NCI-H510A (cell line): ENCODE measurements around the gene MRPL54.

Experiments
- DNase-seq: peaks from one replicate; lab custom pipeline; 2025; lab: John Stamatoyannopoulos, UW

Gene MRPL54

DNA sequence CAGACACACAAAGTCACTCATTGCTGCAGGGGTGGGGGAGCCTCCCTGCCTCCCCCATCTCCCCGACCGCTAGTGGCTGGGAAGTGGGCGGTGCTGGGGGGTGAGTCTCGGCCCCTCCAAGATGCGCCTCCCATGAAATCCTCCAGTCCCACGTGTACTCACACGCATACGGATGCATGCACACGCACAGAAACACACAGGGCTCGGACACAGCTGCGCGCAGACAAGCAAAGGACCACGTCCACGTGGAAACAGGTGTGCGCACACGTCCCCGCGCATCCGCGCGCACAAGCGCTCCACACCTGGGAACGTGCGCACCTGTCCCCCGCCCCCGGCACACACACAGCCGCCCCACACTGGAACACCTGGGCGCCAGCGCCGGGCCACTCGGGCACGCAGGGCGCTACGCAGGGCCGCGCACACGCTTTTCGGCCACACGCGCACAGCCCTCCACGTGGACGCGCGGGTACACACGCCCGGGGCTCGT is 23.0 kb downstream of the MRPL54 start:
- DNase-seq = no peak

DNA sequence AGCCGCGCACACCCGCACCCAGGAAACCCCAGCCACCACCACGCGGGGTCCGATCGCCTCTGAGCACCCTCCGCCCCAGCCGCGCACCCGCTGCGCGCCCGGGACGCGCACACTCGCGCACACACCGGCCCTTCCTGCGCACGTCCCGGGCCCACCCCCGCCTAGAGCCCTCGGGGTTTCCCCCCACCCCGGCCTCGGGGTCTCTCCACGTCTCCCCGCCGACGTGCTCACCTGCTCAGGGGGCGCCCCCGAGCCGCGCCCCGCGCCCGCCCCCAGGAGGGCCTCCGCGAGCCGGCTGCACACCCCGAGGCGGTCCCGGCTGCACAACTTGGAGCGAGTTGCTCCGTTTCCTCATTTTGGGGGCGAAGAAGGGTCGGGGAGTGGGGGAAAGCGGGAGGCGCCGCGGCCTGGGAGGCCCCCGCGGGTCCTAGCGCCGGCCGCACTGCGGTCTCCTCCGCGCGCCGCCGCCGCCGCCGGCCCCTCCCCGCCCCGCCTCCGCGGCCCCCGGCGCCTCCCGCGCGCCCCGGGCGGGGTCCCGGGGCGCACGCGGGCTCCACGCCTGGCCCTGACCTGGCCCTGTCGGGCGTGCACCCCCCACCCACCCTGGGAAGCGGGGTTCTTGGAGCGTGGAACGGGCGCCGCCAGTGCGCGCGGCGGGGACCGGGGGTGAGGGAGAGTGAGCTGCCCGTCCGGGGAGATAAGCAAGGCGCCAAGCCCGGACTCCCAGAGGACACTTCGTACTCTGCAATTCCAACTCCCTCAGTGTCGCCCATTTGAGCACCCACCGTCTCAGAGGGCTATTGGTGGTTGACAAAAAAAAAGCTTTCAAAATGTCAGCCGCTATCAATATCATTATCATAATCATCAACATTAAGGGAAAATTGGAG is 23.7 kb downstream of the MRPL54 start, which contains the start of gene MATK:
Gene MATK, minus strand, starts transcription at position 444 of the 887 bp plus-strand sequence. CDS start 1,246 bp downstream, outside the sequence.
- DNase-seq = no peak

DNA sequence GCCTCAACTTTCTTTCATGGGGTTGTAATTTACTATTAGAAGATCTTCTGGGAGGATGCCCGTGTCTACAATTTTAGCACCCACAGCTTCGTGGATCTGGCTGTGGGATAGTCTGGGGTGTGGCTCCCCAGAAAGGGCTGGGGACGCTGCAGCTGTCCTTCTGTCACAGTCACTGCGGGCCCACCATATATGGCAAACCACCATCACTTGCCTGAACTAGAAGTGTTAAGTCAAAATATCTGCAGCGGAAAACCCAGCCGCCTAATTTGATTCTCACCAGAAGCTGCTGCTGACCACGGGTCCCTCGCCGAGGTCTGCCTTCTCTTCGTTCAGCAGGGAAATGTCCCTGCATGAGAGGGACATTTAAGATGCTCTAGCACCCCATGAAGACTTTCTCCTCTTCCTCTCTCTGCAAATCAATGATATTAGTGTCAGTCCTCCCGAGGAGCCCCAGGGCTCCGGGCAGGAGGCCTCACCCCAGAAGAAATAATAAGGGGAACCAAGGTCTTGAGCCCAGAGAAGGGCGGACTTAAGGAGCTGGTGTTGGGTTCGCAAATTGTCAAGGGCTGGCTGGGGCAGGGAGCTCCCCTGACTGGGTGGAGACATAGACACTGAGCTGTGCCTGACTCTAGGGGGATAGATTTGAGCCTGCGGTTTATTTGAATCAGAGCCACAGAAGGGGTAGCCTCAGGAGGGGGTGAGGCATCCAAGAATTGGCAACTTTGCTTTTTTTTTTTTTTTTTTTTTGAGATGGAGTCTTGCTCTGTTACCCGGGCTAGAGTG is 26.7 kb downstream of the MRPL54 start:
- DNase-seq = no peak

DNA sequence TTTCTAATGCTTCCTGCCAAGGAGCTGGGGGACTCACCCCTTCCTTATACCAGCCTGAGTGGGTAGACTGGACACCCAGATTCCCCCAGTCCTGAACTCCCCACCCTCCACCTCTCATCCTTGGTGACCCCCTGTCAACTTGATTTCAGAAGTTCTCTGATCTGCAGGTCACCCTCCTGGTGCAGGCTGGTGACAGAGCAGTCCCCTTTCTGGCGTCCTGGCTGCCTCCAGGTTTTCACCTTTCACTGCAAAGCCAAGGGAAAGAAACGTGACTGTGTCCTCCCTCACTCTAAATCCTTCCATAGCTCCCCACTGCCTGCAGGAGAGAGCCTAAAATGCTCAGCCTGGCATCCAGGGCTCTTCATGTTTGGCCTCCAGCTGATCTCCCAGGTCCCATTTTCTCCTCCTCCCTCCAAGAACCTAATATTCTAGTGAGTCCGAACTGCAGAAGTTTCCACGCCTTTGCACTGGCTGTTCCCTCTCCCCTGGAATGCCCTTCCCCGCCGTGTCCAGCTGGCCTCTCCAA is 27.8 kb downstream of the MRPL54 start:
- DNase-seq = no peak

DNA sequence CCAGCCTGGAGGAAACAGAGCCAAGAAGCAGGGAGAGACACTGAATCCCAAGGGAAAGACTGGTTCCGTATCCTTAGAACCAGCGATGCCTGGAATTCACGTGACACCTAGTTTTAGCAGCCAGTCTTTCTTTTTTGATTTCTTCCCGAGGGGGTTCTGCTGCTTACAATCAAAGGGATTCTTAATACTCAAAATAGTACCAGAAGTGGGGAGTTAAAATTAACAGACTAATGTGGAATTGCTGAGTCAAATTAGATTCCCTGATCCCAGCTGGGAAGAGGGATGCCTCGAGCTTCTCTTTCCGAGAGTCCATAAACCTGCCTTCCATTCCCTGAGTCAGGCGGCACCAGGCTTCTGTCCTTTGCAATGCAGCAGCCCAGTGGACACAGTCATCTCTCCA is 28.5 kb downstream of the MRPL54 start:
- DNase-seq = no peak

DNA sequence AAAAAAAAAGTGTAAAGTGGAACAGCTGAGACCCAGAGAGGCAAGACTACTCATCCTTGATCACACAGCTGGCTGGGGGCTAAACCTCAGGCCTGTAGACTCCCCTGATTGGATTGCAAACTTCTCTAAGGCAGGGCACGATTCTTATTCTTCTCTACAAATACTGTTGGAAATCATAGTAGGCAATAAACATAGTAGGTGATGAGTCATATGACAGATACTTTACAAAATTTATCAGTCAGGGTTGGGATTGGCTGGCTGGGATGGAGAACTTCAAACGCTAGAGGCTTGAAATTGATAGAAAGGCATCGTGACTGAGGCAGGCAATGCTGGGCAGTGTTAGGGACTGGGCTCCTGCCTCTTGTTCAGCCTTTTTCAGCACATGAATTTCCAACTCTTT is 29.6 kb downstream of the MRPL54 start:
- DNase-seq = no peak

DNA sequence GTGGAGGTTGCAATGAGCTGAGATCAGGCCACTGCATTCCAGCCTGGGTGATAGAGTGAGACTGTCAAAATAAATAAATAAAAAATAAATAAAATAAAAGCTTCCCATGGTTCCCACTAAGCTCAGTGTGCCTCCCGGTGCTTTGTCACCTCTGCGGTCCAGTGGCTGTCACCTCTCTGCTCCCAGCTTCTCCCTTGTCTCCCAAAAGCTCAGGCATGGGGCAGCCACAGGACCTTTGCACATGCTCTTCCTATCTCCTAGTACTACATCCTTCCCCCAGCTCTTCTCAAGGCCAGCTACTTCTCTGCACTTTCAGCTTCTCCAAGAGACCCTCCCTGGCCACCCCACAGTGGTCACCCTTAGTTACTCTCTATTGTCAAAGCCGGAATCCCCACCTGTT is 31.3 kb downstream of the MRPL54 start:
- no peak for DNase-seq

DNA sequence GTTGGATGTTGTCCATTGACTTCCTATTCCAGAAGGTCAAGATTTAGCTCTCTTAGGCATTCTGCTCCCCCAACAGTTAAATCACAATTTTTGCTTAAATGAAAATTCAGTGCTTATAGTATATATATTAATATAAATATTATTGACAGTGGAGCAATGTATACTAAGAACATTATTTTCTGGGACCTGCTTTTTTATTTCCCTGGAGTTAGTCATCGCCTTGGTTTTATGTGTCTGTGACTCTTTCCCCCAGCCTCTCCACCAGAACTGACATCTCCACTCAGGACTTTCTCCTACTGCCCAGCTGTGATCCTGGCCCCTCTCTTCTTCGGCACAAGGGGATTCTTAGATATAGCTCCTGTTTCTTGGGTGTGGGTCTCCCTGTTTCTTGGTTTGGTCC is 33.9 kb downstream of the MRPL54 start:
- DNase-seq = no peak

DNA sequence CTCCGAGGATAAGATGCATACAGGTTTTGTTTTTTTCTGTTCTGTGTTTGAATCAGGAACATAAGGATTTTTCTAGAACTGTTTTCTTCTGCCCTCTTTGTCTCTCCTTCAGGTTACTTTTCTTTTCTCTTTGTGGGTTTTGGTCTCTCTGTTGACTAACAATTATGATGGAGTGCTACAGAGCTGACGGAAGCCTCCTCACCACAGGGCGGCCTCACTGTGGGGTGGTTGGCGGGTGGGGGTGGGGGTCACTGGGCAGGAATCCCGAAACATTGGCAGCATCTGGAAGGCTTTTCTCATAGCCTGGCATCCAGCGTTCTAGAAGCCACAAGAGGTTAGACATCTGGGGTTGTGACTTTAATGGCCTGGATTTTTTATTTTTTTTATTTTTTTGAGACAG is 35.7 kb downstream of the MRPL54 start:
- no peak for DNase-seq

DNA sequence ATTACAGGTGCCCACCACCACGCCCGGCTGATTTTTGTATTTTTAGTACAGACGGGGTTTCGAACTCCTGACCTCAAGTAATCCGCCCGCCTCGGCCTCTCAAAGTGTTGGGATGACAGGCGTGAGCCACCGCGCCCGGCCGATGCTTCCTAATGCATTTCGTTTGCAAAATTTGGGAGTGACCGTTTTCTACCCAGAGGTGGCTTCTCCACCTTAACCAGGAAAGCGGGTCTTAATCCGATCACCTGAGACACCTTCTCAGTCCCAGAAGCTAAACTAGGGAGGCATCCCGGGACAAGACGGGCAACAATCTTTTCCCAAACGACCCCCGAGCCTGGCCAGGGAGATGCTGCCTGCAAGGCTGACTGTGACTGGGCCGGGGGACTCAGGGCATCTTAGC is 38.5 kb downstream of the MRPL54 start:
- DNase-seq = no peak

DNA sequence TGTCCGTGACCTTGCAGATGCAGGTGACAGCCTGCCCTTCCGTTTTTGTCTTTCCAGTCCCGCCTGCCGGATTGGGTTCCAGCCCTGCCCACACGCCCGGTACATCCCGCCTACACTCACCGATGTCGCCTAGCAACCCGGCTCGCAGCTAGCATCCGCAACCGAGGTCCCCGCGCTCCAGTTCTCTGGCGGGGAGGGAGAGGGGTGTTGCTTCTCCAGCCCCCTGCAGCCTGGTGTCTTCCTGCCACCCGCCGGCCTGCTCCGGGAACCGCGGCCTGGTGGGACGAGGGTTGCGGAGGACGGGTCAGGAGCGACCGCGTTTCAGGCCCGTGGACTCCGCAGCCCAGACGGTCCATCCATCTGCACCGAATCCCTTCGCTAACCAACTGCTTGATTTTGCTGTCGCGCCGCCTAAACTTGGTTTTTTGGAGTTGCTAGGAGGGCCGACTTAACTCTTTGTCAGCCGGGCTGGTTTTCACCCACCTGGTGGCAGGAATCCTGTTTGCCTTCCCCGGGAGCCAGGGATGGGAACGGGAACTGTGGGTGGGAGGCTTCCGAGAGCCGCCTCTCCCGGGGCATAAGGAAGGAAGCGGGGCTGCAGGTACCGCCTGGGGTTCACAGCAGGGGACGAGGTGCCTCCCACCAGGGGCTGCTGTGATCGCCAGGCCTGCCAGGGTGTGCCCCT is 39.1 kb downstream of the MRPL54 start:
- DNase-seq = peak; percentile 65

DNA sequence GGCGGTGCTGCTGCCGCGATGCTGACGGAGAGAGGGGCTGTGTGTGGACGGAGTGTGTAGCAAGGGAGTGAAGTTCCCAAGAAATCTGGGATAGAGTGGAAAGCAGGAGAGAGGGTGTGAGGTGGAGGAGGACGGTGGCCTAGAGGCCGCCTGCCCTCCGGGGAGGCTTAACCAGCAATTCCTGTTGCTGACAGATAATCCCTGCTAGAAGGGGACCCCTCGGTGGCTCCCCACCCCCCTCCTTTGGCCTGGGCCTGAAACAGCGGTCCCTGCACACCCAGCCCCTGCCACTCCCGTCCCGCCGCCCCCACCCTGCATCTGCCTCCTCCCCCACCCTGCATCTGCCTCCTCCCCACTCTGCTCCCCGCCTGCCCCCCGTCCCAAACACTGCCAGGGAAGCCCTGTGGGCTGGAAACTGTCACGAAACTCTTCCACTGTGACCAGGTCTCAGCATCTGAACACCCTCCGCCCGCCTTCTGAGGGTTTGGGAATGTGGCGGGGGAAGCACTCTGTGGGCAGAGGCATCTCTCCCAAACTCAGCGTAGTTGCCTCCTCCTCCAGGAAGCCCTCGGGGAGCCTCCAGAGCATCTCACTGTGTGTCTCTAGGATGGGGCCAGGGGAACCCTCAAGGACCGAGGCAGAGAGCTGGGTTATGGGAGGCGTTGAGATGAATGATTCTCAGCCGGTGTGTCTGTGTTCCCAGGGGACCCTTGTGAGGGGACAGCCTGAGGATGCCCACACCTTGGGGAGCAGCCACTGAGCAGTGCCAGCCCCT is 40.8 kb downstream of the MRPL54 start:
- DNase-seq = no peak

DNA sequence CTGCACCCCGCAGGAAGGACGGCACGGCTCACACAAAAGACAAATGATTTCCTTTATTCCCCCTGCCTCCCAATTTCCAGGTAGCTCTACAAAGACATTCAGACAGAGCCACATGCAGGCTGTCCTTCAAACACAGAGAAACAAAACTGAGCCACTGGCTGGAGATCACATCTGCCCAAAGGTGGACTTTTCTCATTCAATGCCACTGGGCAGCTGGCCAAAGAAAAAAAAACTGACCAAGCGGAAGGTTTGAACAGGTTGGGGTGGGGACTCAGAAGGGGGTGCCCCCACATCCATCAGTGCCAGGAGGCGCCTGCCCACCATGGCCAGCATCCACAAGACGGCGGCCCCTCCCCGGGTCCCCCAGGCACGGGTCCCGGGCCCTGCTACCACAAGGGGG is 41.5 kb downstream of the MRPL54 start:
- no peak for DNase-seq

DNA sequence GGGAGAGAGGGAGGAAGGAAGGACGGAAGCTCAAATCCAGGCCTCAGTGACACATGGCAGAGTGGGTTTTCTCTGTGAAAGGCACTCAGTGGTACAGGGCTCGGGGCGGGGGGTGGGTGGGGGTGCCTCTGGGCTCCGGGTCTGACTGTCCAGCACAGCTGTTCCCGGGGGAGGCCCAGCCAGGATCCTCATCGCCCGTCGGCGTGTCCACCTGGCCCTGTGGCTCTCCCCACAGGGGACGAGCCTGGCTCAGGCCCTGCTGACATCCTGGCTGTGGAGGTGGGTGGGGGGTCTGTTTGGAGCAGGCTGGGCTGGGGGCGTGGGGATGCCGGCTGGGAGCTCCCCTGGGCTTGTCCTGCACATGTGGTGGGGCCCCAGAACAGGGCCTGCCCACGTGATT is 41.9 kb downstream of the MRPL54 start:
- no peak for DNase-seq

DNA sequence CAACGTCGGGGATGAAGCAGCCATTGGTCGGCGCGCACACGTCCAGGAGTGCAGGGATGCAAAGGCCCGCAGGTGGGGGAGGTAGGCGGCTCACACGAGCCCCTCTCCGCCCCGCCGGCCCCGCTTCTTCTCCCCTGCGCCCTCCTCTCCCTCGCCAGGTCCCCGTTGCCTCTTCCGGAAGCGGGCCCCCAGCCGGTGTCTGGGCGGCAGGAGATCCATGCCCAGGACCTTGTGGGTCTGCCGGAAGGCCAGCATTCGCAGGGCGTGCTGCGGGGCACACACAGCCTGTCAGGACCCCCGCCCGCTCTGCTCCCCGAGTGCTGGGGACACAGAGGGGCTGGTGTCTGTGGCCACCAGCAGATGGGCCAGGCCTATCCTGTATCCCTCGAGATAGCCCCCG is 43.4 kb downstream of the MRPL54 start:
- DNase-seq = no peak

DNA sequence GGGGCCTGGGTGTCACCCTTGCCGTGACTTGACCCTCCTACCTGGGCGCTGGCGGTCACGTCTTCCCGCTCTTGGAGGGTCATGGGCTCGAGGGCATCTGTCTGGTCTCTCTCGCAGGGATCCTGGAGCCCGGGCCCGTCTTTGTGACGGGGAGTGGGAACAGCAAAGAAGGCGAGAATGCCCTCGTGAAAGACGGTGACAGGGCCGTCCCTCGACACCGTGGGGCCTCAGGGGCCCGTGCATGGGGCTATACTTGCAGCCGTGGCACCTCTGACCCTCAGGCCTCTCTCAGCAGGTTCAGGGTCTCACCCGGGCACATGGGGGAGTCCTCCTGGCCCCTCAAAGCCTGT is 44.6 kb downstream of the MRPL54 start:
- DNase-seq = no peak

DNA sequence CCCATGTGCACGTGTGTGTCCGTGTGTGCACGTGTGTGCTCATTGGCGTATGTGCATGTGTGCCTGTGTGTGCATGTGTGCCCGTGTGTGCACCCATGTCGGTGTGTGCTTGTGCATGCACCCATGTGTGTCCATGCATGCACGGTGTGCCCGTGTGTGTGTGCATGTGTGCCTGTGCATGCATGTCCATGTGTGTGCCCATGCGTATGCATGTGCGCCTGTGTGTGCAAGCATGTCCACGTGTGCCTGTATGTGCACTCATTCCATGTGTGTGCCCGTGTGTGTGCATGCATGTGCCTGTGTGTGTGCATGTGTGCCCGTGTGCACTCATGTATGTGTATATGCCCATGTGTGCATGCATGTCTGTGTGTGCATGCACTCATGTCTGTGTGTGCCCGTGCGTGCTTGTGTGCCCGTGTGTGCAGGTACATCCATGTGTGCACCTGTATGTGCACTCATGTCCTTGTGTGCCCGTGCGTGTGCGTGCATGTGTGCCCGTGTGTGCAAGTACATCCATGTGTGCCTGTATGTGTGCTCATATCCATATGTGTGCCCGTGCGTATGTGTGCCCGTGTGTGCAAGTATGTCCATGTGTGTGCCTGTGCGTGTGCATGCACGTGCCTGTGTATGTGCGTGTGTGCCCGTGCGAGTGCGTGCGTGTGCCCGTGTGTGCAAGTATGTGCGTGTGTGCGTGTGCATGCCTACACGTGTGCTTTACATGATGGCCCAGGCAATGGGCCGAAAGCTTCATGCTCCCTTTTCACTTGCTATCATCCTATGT is 45.3 kb downstream of the MRPL54 start:
- no peak for DNase-seq

DNA sequence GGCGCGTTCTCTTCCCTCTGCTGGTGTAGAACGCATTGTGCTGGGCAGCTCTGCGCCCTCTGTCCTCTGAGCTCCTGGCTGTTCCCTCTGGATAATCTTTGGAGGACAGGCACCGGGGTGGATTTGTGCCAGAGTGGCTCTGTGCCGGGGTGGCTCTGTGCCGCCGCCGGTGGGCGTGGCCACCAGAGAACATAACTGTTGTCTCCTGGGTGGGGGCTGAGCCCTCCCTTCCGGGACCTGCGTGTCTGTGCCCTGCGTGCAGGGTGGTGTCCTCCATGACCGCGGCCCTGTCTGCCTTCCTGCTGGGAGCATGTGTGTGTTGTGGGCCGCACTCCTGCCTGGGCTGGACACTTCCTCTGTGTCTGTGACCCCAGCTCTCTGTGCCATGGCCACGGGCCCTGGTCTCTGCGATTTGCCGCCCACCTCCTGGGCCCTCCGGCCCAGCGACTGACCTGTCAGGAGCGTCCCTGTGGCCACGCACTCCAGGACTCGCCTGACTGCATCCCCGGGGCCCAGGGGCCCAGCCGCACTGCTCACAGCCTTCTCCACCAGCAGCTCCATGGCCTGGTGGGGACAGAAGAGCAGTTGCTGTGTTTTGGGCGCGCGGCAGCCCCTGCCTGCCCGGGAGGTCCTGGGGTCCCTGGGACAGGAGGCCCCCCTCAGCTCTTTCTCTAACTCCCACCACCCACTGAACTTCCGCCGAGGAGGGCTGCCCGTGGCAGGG is 46.1 kb downstream of the MRPL54 start:
- DNase-seq = no peak

DNA sequence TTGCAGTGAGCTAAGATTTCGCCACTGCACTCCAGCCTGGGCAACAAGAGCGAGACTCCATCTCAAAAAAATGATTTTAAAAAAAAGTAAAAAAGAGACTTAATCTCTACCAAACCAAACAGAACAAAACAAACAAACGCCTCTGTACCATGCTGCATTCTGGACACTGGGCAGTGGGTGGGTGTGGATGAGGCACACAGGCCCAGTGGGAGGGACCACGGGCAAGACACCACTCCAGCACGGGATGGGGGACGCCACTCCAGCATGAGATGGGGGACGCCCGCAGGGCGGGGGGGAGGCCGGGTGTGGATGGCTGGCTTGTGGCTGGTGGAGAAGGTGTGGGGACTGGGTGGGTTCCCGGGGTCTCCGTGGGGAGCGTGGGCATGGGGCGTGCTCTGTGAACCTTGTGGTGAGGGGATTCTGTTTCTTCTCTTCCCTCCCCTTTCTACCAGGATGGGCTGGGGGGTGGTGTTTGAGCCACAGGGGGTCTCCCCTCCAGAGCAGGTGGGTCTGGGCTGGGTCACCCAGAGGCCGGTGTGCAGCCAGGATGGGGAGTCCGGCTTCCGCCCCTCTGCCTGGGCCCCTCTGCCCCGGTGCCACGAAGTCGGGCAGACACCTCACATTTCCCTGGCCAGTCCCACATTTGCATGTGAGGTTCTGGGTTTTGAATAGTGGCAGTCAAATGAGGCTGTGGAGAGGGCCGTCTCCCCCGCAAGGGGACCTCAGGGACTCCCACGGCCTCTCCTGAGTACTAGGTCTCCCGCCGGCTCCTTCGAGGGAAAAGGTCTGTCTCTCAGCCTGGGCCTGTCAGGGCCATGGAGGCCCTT is 47.6 kb downstream of the MRPL54 start:
- no peak for DNase-seq
